ENCODE data around the gene CCL19.

The CCL19 gene

DNA sequence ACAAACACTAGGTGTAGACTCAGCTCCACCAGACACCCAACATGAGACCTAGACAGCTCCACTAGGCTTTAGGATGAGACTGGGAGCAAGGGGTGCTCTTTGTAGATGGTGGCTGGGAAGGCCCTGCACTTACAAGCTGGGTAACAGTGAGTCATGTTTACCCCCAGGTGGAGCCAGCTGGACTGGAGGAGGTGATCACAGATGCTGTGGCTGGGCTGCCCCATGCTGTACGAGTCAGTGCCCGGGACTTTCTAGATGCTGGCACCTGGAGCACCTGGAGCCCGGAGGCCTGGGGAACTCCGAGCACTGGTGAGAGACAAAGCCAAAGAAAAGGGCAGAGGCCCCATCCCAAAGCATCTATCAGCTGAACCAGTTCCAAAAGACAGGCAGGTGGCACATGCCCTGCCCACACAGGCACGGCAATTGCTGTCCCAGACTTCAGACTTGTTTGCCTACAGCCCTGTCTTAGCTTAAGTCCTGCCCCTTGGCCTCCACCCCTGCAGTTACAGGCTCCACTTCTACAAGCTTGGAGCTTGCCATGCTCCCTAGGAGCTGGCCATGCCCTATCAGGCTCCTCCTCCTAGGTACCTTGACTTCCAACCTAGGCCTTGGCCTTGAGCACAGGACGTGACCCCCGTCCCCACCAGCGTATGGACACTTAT is 31.4 kb downstream of the CCL19 start:
- no peak for DNase-seq

DNA sequence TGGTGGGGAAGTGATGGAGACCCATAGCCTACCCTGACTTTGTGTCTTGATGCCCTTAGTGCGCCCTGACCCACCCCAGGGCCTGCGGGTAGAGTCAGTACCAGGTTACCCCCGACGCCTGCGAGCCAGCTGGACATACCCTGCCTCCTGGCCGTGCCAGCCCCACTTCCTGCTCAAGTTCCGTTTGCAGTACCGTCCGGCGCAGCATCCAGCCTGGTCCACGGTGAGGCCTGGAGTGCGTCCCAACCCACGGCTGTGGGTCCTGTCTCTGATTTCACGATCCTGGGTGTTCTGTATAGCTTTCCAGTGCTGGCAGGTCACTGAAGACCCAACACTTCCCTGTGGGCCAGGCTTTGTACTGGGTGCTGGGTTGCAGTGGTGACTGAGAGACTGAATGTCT is 32.6 kb downstream of the CCL19 start:
- DNase-seq = no peak

DNA sequence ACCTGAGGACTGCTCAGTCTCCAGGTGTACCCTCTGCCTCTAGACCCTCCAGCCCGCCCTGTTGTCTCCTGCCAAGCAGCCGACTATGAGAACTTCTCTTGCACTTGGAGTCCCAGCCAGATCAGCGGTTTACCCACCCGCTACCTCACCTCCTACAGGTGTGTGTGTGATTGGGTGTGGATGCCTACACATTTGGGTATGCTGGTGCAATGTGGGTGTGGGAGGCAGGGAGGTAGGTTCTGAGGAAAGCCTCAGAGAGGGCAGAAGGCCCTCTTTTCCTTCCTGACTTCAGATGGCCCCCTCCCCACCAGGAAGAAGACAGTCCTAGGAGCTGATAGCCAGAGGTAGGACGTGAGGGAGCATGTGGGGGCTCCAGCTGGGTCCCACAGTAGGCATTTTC is 34.1 kb downstream of the CCL19 start:
- no peak for DNase-seq

DNA sequence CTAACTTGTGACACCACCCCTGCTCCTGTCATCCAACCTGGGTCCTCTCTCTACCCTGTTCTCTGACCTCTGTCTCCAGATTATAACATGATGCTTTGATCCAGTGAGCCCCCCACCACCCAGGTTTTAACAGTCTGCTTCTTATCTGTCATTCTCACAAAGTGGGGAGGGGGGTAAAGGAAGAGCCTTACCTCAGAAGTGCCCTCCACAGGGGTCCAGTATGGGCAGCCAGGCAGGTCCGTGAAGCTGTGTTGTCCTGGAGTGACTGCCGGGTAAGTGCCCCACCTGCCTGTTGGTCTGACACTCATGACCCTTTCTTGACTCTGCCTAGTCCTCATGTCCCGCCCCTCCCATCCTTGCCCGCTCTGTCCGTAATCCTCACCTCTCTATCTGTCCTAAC is 35.7 kb downstream of the CCL19 start:
- DNase-seq = no peak

DNA sequence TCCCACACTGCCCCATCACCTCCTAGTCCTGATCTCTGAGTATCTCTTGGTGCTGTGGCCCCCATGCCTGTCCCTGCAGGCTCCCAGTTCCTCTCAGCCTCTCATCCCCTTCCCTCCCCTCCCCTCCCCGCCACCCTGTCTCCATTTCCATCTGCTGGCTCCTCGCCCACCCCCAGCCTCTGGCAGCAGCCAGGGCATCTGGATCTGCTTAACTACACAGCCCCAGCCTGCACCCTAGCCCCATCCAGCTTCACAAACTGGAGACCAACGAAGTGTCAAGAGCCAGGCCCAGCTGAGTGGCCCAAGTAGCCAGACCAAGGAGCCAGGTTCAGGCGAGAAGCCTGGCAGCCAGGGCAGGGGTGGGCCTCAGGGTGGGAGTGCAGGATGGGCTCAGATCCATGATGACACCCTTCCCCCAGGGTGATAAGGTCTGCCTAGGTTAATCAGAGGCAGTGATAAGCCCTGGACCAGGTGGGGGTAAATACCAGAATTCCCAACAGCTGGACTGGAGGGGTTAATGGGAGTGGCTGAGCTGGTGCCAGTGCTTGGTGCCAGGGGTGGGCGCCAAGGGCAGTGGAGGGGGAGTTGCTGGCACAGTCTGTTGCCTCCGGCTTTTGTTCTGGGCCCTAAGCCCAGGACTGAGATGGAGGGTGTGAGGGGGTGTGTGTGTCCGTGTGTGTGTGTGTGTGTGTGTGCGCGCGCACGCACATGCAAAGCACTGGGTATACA is 36.6 kb downstream of the CCL19 start:
- no peak for DNase-seq

DNA sequence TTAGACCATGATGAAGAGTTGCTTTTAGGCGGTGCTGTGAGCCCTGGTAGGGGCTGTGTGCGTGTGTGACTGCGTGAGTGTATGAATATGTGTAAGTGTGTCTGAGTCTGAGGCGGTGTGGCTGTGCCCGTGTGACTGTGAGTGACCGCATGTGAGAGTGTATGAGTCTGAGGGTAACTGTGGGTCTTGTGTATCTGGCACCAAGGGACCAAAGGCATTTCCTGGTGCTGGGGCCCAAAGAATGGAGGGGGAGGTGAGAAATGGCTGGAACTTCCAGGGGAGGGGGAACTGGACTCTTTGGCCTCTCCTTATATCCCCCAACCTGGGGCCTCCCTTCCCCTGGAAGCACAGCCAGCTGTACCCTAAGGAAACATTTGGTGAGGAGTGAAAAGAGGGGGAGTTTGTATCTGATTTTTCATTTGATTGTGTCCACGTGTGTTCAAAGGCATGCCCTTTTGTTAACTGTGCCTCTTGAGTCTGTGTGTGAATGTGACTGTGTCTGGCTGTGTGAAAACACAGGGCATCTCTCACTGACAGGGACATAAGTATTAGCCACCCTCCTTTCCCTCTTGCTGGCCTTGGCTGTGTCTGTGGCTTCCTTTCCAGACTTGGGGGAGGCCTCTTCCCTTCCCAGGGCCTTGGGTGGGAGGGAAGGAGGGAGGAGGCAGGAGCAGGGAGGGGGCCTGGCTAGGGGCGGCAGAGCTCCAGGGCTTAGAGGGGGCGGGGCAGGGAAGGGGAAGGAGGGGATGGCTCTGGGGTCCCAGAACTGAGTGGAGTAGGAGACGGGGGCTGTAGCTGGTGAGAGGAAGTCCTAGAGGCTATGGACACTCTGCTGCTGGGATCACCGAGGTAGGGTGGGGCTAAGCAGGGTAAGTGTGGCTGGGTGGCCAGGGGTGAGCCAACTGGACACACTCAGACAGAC is 37.7 kb downstream of the CCL19 start:
- no peak for DNase-seq

DNA sequence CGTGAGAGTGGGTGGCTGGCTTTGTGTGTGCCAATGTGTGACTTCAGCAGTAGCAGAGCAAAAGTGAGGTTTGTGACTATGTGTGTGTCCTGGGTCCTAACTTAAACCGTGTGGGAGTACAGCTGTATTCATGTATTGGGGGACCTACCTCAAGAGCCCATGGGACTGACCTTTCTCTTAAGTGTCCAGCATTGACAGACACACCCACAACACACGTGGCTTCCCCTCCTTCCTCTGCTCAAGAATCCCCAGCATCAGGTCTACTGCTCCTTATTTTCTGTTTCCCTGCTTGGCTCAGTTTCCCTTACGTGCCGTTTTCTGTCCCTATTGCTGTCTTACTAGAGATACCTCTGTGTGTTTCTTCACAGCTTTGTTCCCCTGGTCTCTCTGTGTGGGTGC is 38.5 kb downstream of the CCL19 start:
- DNase-seq = no peak

DNA sequence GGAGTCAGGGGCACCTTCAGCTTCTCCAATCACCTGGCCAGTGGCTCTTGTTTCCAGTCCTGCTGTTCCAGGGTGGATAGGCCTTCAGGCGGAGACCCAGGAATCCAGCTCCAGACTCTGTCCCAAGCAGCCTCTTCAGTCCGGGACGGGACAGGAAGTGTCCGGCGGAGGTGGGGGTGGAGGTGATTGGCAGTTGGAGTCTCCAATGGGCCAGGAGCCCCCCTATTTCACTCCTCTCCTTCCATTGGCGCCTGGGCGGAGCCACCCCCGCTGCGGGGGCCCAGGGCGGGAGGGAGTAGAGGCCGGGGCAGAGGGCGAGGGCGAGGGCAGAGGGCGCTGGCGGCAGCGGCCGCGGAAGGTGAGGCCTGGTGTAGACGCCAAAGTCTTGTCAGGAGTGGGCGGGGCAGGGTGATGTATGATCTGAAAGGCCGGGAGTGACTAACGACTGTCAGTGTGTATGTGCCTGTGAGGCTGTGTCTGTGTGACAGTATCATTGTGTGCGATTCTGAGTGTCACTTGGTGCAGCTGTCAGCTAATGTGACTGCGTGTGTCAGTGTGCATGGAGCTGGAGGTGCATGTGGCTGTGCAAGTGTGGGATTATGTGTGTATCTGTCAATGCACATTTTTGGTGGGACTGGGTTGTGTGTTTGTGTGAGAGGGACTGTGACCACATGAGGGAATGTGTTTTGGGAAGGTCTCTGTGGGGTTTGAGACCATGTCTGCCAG is 39.0 kb downstream of the CCL19 start, which contains the start of gene IL11RA:
TSS of gene IL11RA (plus strand) at position 310 of the 726 bp plus-strand sequence. CDS start 3,033 bp downstream, outside the sequence.
- peak in 1 of 5 donors; percentile 44 for DNase-seq

DNA sequence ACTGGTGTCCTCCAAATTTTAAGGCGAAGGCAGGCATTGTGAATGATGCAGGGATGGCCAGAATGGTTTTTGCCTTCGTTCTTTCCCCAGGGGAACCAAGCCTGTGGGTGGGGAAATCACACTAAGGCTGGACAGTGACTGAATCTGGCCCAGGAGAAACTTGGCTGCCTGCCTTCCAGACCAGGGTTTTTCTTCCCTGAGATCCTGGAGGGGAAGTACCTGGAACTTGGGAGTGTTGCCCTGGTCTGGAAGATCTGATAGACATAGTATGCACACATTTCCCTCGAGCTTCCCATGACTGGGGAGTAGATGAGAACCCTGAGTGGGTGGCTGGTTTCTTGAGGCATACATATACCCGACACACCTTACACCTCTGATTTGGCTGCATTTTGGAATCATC is 39.8 kb downstream of the CCL19 start:
- no peak for DNase-seq

DNA sequence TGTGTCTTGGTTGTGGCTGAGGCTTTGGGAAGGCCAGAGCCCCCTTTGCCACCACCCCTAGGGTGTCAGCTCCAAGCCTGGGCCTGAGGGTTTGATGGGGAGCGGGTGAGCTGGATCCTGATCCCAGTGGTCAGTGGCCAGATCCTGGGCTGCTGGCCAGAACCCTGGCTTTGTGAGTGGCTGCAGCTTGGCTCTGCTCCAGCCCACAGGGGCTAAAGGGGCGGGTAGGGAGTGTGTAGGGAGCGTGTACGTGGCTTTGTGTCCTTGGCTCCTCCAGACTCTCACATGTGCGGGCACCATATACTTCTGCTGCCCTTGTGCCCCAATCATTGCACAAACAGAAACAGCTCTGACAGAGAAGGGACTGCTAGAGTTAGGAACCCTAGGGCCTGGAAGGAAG is 40.3 kb downstream of the CCL19 start:
- no peak for DNase-seq

DNA sequence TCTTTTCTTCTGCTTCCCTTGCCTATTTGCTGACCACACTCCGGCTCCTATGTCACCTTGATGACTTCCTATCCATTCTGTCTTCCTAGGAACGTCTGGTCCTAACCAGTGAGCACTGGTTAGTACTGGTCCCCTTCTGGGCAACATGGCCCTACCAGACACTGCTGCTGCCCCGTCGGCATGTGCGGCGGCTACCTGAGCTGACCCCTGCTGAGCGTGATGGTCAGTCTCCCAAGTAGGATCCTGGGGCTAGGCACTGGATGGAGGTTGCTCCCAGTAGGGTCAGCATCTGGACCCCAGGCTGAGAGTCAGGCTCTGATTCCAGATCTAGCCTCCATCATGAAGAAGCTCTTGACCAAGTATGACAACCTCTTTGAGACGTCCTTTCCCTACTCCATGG is 42.4 kb downstream of the CCL19 start:
- DNase-seq = no peak

DNA sequence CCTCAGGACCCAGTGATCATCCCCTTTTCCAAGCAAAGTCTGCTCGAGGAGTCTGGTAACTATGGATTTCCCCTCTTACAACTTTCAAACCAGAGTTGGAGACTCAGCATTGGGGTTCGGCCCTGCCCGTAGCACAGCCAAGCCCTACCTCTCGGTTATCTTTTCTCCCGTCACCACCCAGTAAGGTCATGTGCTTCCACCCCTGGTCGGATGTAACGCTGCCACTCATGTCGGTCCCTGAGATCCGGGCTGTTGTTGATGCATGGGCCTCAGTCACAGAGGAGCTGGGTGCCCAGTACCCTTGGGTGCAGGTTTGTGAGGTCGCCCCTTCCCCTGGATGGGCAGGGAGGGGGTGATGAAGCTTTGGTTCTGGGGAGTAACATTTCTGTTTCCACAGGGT is 43.4 kb downstream of the CCL19 start:
- peak in 1 of 5 donors; percentile 24 for DNase-seq

DNA sequence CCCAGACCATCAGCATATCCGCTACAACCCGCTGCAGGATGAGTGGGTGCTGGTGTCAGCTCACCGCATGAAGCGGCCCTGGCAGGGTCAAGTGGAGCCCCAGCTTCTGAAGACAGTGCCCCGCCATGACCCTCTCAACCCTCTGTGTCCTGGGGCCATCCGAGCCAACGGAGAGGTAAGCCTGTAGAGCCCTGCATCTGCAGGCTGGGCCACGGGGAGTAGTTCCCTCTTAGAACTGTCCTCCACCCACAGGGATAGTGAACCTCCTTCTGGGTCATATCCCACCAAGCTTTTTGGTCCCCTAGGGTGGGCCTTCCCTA is 44.0 kb downstream of the CCL19 start:
- no peak for DNase-seq

DNA sequence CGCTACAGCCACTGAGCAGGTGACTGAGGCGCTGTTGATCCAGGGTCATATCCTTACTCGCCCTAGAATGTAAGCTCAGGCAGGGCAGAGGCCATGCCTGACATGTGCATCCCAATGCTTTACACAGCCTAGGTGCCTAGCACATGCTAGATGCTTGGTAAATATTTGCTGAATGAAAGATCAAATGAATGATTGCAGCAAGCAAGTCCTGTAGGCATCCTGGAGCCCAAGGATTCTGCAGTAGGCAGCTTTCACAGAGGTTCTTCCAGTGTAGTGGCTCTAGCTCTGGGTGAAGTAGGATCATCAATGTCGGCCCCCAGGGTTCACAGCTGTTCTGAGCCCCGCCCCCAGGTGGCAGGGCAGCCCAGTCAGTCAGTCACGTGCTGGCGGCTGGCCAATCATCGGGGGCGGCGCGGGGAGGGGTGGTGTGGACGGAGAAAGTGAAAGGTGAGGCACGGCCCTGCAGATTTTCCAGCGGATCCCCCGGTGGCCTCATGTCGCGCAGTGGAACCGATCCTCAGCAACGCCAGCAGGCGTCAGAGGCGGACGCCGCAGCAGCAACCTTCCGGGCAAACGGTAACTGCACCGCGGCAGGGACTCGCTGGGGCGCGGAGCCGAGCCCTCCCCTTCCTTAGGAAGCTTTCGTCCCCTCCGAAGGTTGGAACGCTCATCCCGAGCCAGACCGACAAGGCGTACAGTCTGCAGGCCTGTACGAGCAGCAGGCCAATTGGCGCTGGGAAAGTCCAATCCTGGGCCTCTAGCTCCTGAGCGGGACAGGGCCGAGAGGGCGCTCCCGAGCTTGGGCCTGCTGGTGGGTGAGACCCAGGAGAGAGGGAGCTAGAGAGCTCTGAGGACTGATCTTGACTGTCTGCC is 44.6 kb downstream of the CCL19 start, which contains the start of gene GALT:
TSS of gene GALT (plus strand) at position 465 of the 873 bp plus-strand sequence. CDS start at position 495, 30 bp downstream.
- peak; percentile 90 to 96 (median 92) for DNase-seq

DNA sequence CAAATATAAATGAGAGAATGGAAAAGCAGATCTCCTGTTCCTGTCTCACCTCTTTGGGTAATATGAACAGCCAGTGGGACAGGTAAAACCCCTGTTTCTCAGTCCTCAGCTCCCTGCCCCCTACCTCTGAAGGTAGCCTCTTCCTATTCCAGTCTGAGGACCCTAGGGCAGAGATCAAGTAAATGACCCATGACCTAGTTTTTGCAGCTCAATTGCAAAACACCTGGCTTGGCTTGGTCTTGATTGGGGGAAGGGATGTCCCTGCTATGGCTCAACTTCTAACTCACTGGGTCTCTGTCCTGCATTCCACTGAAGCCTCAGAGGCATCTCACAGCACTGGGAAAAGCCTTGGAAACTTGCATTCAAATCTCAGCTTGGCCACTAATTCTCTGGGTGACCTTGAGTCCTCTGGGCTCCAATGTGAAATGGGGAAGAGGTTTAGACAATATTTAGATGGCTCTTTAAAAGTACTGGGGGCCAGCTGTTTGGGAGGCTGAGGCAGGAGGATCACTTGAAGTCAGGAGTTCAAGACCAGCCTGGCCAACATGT is 46.2 kb downstream of the CCL19 start:
- no peak for DNase-seq

DNA sequence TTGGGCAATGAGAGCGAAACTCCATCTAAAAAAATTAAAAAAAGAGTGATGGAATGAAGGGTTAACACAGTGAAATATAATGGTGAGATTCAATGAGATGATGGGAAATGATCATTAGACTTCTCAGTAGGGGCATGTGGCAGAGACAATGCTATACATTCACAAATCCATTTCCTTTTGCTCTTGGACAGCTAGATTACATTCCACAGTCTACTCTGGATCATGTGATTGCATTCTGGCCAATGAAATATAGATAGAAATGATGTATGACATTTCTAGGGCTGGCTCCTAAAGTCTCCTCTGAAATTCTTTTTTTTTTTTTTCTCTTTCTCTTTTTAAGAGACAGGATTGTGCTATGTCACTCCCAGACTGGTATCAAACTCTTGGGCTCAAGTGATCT is 48.4 kb downstream of the CCL19 start:
- DNase-seq = no peak

Measured in T-helper 1 cell (primary cell).